Measurements from ENCODE around the gene TMC8.
"Not testable (repeated sequence)": the region's sequence is repeated elsewhere in the genome, so short reads cannot be mapped to it uniquely, and the experiment has no call there.

The TMC8 gene

GRCh38 chr17:78164748-78165607 lies 34.4 kb downstream of the TMC8 start:
- no peak for FAIRE-seq

GRCh38 chr17:78166416-78166815 lies 35.8 kb downstream of the TMC8 start:
- FAIRE-seq: no peak

GRCh38 chr17:78168242-78168902 lies 37.8 kb downstream of the TMC8 start, which contains the start of gene SYNGR2:
Gene SYNGR2 (plus strand): TSS chr17:78168581. CDS start chr17:78168617, 36 bp downstream.
- no peak for FAIRE-seq

GRCh38 chr17:78168903-78169793 lies 38.6 kb downstream of the TMC8 start:
- no peak for FAIRE-seq

- FAIRE-seq: no peak
These were observed 40.4 kb downstream of the TMC8 start for GRCh38 chr17:78170692-78171590.

- not testable (repeated sequence) for FAIRE-seq
These were observed 41.1 kb downstream of the TMC8 start for GRCh38 chr17:78171591-78172248.

GRCh38 chr17:78172249-78173051 lies 41.9 kb downstream of the TMC8 start:
- FAIRE-seq: no peak

GRCh38 chr17:78173097-78173715 lies 42.6 kb downstream of the TMC8 start:
- no peak for FAIRE-seq

GRCh38 chr17:78174346-78174869 lies 43.8 kb downstream of the TMC8 start:
- no peak for FAIRE-seq

GRCh38 chr17:78174870-78175642 lies 44.5 kb downstream of the TMC8 start:
- FAIRE-seq: no peak

GRCh38 chr17:78175643-78175981 lies 45.0 kb downstream of the TMC8 start:
- FAIRE-seq: no peak

GRCh38 chr17:78176548-78177025 lies 46.0 kb downstream of the TMC8 start:
- no peak for FAIRE-seq

GRCh38 chr17:78179372-78179771 lies 48.8 kb downstream of the TMC8 start:
- no peak for FAIRE-seq

- no peak for FAIRE-seq
These were observed 49.5 kb downstream of the TMC8 start for GRCh38 chr17:78180083-78180482.

GRCh38 chr17:78180508-78180907 lies 49.9 kb downstream of the TMC8 start:
- FAIRE-seq: no peak

- no peak for FAIRE-seq
These were observed 51.9 kb downstream of the TMC8 start for GRCh38 chr17:78182504-78182903.

GRCh38 chr17:78183916-78184315 lies 53.3 kb downstream of the TMC8 start:
- FAIRE-seq: no peak

GRCh38 chr17:78184351-78184750 lies 53.8 kb downstream of the TMC8 start:
- FAIRE-seq: no peak

GRCh38 chr17:78184868-78185267 lies 54.3 kb downstream of the TMC8 start:
- no peak for FAIRE-seq
